ENCODE data around the gene HOXB5.

Gene HOXB5

DNA sequence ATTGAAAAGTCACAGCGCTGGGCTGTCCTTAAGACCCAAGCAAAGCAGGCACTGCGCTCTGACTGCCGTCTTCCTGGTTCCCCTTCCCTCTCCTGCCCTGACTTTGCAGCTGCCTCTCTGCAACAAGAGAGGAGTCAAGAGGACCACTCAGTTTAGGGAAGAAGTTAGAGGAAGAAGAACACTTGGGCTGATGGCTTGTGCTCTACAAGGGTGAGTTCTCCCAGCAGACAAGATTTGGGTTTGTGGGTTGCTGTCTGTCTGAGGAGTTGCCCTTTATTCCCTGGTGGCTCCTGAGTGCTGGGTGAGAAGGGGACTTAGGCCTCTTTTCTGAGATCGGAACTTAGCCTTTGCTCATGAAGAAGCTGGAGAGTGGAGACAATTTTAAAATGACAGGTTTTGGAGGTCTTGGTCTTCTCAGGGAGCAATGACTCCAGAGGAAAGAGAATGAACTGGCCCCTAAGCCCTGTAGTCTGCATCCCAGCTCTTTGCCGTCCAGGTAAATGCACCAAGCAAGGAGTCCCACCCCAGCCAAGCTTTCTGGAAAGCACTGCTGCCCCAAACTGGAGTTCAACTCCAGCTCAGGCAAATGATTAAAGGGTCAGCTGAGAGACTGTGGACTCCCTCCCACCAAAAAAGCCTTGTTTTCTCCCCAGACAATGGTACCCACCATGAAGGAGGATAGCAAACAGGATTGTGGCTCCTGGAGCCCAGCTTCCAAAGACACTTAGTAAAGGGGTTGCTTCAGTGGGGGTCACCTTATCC, 35.3 kb upstream of the HOXB5 start:
- ATAC-seq, result no peak
- TF ChIP-seq SNAI2 (CRISPR knock-in tag; IDR thresholded peaks at IDR 0.05), result no peak
- TF ChIP-seq TCF4 (CRISPR knock-in tag; IDR thresholded peaks at IDR 0.05; ENCODE audit: borderline replicate concordance), result no peak
- TF ChIP-seq ZNF8 (CRISPR knock-in tag; IDR thresholded peaks at IDR 0.05), result no peak
- no peak for TF ChIP-seq ZFP3 (CRISPR knock-in tag; IDR thresholded peaks at IDR 0.05)
- TF ChIP-seq, protein P1, sequence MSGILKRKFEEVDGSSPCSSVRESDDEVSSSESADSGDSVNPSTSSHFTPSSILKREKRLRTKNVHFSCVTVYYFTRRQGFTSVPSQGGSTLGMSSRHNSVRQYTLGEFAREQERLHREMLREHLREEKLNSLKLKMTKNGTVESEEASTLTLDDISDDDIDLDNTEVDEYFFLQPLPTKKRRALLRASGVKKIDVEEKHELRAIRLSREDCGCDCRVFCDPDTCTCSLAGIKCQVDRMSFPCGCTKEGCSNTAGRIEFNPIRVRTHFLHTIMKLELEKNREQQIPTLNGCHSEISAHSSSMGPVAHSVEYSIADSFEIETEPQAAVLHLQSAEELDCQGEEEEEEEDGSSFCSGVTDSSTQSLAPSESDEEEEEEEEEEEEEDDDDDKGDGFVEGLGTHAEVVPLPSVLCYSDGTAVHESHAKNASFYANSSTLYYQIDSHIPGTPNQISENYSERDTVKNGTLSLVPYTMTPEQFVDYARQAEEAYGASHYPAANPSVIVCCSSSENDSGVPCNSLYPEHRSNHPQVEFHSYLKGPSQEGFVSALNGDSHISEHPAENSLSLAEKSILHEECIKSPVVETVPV (CRISPR knock-in tag; IDR thresholded peaks at IDR 0.05), result no peak
- TF ChIP-seq, protein P2, sequence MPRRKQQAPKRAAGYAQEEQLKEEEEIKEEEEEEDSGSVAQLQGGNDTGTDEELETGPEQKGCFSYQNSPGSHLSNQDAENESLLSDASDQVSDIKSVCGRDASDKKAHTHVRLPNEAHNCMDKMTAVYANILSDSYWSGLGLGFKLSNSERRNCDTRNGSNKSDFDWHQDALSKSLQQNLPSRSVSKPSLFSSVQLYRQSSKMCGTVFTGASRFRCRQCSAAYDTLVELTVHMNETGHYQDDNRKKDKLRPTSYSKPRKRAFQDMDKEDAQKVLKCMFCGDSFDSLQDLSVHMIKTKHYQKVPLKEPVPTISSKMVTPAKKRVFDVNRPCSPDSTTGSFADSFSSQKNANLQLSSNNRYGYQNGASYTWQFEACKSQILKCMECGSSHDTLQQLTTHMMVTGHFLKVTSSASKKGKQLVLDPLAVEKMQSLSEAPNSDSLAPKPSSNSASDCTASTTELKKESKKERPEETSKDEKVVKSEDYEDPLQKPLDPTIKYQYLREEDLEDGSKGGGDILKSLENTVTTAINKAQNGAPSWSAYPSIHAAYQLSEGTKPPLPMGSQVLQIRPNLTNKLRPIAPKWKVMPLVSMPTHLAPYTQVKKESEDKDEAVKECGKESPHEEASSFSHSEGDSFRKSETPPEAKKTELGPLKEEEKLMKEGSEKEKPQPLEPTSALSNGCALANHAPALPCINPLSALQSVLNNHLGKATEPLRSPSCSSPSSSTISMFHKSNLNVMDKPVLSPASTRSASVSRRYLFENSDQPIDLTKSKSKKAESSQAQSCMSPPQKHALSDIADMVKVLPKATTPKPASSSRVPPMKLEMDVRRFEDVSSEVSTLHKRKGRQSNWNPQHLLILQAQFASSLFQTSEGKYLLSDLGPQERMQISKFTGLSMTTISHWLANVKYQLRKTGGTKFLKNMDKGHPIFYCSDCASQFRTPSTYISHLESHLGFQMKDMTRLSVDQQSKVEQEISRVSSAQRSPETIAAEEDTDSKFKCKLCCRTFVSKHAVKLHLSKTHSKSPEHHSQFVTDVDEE (CRISPR knock-in tag; IDR thresholded peaks at IDR 0.05), result no peak
- TF ChIP-seq, protein P3, sequence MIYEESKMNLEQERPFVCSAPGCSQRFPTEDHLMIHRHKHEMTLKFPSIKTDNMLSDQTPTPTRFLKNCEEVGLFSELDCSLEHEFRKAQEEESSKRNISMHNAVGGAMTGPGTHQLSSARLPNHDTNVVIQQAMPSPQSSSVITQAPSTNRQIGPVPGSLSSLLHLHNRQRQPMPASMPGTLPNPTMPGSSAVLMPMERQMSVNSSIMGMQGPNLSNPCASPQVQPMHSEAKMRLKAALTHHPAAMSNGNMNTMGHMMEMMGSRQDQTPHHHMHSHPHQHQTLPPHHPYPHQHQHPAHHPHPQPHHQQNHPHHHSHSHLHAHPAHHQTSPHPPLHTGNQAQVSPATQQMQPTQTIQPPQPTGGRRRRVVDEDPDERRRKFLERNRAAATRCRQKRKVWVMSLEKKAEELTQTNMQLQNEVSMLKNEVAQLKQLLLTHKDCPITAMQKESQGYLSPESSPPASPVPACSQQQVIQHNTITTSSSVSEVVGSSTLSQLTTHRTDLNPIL (CRISPR knock-in tag; IDR thresholded peaks at IDR 0.05; ENCODE audit: low read depth), result no peak
- no peak for TF ChIP-seq ISL1 (CRISPR knock-in tag; IDR thresholded peaks at IDR 0.05)
- TF ChIP-seq ARNTL (CRISPR knock-in tag; IDR thresholded peaks at IDR 0.05; ENCODE audit: borderline replicate concordance, low read depth), result no peak
- no peak for TF ChIP-seq ZNF565 (CRISPR knock-in tag; conservative IDR thresholded peaks at IDR 0.05; ENCODE audit: low read depth)
- TF ChIP-seq RARB (CRISPR knock-in tag; IDR thresholded peaks at IDR 0.05), result no peak
- no peak for TF ChIP-seq TOX (CRISPR knock-in tag; IDR thresholded peaks at IDR 0.05; ENCODE audit: borderline replicate concordance)

DNA sequence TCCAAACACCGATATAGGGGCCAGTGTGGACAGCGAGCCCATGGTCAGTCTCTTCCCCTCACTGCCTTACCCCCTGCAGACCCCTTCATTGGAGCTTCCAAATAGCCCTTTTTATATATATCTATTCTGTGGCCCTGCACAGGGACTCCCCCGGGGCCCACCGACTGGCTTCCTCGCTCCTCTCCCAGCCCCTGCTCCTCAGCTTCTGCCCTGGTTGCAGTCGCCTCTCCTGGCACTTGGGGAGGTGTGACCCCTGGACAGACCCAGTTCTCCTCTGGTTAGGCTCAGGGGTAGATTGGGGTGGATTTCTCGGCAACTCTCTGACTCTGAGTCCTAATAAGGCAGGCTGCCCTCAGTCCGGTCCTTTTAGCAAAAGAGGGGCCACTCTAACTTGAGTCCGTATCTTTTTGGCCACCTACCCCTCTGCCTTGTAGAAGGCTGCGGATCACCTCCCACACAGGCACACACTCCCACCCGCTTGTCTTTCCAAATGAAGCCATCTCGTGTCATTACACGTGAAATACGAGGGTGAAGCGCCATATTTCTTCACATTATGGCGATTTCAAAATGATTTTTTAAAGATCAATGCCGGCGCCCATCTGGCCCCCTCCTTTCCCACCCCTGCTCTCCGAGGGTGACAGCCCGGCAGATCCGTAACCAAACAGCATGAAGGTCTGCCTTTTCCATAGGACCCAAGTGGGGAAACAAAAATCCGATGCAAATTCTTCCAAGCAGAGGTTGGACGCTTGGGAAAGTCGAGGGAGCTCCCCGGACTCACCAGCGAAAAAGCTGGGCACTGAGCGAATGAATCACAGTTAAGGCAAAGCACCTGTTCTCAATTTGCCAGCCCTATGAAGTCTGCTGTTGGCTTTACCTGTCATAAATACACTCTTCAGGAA, 34.3 kb upstream of the HOXB5 start:
- TF ChIP-seq, protein P4, sequence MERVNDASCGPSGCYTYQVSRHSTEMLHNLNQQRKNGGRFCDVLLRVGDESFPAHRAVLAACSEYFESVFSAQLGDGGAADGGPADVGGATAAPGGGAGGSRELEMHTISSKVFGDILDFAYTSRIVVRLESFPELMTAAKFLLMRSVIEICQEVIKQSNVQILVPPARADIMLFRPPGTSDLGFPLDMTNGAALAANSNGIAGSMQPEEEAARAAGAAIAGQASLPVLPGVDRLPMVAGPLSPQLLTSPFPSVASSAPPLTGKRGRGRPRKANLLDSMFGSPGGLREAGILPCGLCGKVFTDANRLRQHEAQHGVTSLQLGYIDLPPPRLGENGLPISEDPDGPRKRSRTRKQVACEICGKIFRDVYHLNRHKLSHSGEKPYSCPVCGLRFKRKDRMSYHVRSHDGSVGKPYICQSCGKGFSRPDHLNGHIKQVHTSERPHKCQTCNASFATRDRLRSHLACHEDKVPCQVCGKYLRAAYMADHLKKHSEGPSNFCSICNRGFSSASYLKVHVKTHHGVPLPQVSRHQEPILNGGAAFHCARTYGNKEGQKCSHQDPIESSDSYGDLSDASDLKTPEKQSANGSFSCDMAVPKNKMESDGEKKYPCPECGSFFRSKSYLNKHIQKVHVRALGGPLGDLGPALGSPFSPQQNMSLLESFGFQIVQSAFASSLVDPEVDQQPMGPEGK (CRISPR knock-in tag; IDR thresholded peaks at IDR 0.05; ENCODE audit: borderline replicate concordance), result no peak
- TF ChIP-seq RARB (CRISPR knock-in tag; IDR thresholded peaks at IDR 0.05), result no peak
- TF ChIP-seq GLIS3 (CRISPR knock-in tag; IDR thresholded peaks at IDR 0.05), result no peak
- no peak for TF ChIP-seq TOX (CRISPR knock-in tag; IDR thresholded peaks at IDR 0.05; ENCODE audit: borderline replicate concordance)
- ATAC-seq, result no peak

DNA sequence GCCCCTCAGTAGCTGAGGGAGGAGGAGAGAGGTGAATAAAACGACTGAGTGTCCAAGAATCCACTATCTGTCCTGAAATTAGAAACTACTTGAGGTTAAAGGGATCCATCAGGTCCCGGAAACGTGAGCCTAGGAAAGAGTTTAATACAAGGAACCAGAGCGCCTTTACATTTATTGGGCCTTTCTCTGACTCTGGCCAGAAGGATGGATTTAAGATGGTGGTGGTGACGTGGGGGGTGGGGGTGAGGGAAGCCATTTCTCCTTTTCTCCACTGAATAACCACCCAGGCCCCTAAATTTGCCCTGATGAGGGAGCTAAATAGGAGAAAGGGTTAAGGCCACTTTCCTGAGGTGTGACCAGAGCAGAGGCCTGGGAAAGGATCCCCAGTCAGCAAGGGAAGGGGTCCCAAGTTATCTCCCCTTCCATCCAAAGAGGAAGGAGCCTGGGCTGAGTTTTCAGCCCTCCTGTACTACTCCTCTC, 33.6 kb upstream of the HOXB5 start:
- no peak for ATAC-seq
- TF ChIP-seq ZFP30 (CRISPR knock-in tag; IDR thresholded peaks at IDR 0.05) (no peak), ZNF8 (CRISPR knock-in tag; IDR thresholded peaks at IDR 0.05) (no peak), ZNF70 (CRISPR knock-in tag; IDR thresholded peaks at IDR 0.05) (no peak), TOX (CRISPR knock-in tag; IDR thresholded peaks at IDR 0.05; ENCODE audit: borderline replicate concordance) (no peak), ISL1 (CRISPR knock-in tag; IDR thresholded peaks at IDR 0.05) (no peak), RARB (CRISPR knock-in tag; IDR thresholded peaks at IDR 0.05) (no peak), ZFP3 (CRISPR knock-in tag; IDR thresholded peaks at IDR 0.05) (no peak), PPARA (CRISPR knock-in tag; IDR thresholded peaks at IDR 0.05; ENCODE audit: borderline replicate concordance) (no peak), ESRRG (CRISPR knock-in tag; IDR thresholded peaks at IDR 0.05) (no peak), ARNTL (CRISPR knock-in tag; IDR thresholded peaks at IDR 0.05; ENCODE audit: borderline replicate concordance, low read depth) (no peak), CSDC2 (CRISPR knock-in tag; IDR thresholded peaks at IDR 0.05) (no peak), GLIS3 (CRISPR knock-in tag; IDR thresholded peaks at IDR 0.05) (no peak)
- TF ChIP-seq, protein P3 (CRISPR knock-in tag; IDR thresholded peaks at IDR 0.05; ENCODE audit: low read depth), result no peak
- TF ChIP-seq, protein P5, sequence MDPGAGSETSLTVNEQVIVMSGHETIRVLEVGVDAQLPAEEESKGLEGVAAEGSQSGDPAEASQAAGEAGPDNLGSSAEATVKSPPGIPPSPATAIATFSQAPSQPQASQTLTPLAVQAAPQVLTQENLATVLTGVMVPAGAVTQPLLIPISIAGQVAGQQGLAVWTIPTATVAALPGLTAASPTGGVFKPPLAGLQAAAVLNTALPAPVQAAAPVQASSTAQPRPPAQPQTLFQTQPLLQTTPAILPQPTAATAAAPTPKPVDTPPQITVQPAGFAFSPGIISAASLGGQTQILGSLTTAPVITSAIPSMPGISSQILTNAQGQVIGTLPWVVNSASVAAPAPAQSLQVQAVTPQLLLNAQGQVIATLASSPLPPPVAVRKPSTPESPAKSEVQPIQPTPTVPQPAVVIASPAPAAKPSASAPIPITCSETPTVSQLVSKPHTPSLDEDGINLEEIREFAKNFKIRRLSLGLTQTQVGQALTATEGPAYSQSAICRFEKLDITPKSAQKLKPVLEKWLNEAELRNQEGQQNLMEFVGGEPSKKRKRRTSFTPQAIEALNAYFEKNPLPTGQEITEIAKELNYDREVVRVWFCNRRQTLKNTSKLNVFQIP (CRISPR knock-in tag; IDR thresholded peaks at IDR 0.05; ENCODE audit: borderline replicate concordance, low read depth), result no peak
- TF ChIP-seq, protein P2 (CRISPR knock-in tag; IDR thresholded peaks at IDR 0.05), result no peak
